Endometrial microvascular endothelial cells (primary cell): ENCODE results near the gene TTYH3. TPM values are rescaled to one million over a fixed set of nuclear protein-coding genes. Genes with fewer than 3 reads are reported as not detected.
"Not testable (repeated sequence)": the region's sequence is repeated elsewhere in the genome, so short reads cannot be mapped to it uniquely, and the experiment has no call there.

ENCODE experiments used
- in situ Hi-C: cut with HindIII; loops from 2 replicates; pipeline ENCODE4 v1.10.0; 2017; ENCODE audit warnings: low sequenced_read_pairs, low pct_unique_long_range_greater_than_20kb; ENCODE audit errors: inconsistent ontology term
- total RNA-seq: library from RNA; depleted of rRNA; stranded (reverse); fragments of >200 nt; gene quantifications from one replicate; pipeline ENCODE4 v1.2.3, GENCODE V29; 2015; ENCODE audit errors: inconsistent ontology term

The TTYH3 gene
- total RNA-seq, 1 donor from 2014 or later, result 98.6 TPM

- in situ Hi-C loops, result not testable (repeated sequence)
These were observed 44.8 kb downstream of the TTYH3 start for GRCh38 chr7:2676576-2676975.

DNA sequence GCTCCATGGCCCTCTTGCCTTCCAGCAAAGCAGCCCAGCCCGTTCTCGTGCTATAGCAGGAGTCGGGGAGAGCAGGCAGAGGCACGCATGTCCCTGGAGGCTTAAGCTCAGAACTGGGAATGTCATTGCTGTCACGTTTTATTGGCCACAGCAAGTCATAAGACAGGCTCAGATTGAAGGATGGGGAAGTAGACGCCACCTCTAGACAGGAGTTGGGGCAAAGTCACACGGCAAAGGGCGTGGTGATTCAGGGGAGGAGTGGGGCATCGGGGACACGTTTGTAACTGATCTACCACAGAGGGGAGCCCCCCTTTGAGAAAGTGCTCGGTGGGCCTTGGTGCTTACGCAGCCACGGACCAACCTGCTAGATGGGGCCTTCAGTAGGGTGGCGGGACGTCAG lies 46.7 kb downstream of the TTYH3 start:
- in situ Hi-C loops, result not testable (repeated sequence)

DNA sequence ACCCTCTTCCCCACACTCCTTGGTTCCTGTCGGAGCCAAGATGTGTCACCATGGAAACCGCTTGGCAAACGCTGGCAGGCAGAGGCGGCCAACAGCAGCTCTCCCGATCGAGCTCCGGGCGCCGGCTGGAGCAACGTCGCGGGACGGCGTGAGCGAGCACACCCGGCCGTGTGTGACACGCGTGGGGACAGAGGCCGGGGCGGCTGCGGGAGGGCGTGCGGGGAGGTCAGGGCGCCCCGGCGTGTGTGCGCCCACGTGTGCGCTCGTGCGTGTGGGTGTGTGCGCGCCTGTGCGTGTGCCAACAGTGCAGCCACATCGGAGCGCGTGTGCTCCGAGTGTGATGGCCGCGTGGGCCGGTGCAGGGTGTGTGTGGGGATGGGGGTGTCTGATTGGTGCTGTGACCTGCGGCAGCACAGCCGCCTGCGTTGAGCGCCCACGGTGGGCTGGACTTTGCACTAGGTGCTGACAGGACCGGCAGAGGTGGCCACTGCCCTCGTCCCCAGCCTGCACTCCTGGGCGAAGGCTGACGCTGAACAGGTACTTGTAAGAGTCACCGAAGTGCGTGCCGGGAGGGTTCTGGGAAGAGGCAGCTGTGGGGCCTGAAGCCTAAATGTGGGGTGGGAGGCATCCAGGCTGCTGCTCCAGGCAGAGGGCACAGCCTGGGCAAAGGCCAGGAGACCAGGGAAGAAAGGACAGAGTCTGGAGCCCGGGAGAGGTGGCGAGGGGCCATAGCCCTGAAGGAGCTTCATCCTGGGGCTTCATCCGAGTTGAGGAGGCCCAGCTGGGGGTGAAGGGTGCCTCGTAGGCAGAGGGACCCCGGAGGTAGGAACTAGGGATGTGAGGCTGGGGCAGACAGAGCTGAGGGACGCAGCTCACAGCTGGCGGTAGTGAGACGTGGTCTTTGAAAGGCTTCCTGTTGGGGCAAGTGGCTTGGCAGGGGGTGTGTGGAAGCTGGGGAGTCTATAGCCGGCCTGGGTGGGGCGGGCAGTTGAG lies 47.6 kb downstream of the TTYH3 start:
- in situ Hi-C loops, result not testable (repeated sequence)

DNA sequence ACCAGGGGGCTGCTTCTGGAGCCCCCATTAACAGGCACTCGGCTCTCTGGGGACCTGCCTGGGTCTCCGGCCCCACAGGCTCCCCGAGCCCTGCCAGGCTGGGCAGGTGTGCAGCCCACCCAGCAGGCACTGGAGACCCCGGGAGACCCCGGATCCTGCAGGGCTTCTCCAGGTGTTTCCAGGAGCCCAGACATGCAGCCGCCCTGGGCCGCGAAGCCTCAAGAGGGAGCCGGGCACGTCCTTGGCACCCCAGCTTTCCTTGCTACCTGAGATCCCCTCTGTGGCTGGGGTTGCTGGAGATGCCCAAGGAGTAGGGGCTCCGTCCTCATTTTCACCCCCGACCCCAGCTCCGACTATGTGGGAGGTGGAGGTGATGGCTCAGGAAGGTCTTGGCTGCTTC lies 48.5 kb downstream of the TTYH3 start:
- in situ Hi-C loops, result no loop called here

DNA sequence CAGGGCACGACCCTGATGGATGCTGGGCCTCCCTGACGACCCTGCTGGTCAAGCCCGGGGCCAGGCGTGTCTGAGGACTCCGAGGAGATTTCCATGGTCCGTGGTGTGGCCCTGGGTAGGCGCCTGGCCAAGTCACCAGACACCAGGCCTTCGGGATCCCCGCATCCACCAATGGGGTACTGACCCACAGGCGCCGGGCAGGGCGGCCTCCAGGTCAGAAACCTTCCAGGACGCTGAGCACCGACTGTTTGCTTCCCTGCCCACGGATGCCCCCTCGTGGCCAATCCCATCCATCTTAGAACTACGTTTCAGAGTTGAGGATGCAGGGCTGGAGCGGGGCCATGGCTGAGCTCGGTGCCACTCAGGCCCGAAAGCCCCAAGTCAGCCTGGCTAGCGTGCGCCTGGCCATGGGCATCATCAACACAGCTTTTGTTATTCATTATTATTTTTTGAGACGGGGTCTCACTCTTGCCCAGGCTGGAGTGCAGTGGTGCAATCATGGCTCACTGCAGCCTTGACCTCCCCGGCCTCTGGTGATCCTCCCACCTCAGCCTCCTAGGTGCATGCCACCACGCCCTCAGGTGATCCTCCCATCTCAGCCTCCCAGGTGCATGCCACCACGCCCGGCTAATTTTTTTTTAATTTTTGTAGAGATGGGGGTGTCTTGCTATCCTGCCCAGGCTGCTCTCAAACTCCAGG lies 49.2 kb downstream of the TTYH3 start:
- in situ Hi-C loops, result no loop called here

- in situ Hi-C loops, result no loop called here
These were observed 50.4 kb downstream of the TTYH3 start for GRCh38 chr7:2681929-2682799.

DNA sequence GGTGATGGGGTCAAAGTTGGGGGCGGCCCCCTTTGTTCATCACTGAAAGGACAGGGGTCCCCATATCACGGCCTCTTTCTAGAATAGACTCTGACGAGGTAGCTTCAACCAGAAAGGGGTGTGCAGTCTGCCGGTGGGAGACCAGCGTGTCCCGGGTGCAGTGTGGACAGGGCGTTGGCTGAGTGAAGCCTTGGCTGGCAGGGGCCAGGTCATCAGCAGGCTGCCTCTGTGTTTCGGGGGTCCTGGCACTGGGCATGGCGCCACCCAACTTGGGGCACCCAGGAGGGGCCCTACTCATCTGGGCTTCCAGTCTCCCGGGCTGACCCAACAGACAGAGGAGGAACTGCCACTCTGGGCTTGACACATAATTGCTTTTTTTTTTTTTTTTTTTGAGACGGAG lies 52.7 kb downstream of the TTYH3 start:
- in situ Hi-C loops, result no loop called here

DNA sequence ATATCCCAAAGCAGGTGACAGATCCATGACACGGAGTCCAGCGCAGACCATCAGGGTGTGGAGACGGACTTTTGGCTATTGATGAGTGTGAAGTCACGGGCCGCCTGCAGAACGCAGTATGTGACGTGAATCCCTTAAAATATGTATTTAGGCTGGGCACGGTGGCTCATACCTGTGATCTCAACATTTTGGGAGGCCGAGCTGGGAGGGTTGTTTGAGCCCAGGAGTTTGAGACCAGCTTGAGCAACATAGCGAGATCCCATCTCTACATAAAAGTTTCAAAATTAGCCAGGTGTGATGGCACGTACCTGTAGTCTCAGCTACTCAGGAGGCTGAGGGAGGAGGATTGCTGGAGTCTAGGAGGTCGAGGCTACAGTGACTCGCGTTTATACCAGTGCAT lies 54.3 kb downstream of the TTYH3 start:
- in situ Hi-C loops, result no loop called here

- in situ Hi-C loops, result no loop called here
These were observed 55.6 kb downstream of the TTYH3 start for GRCh38 chr7:2687338-2687869.

GRCh38 chr7:2687881-2688318 lies 56.1 kb downstream of the TTYH3 start, which contains the start of gene AMZ1:
Gene AMZ1 (plus strand): TSS chr7:2688202. CDS start chr7:2700452, 12,250 bp downstream.
- in situ Hi-C loops, result no loop called here

DNA sequence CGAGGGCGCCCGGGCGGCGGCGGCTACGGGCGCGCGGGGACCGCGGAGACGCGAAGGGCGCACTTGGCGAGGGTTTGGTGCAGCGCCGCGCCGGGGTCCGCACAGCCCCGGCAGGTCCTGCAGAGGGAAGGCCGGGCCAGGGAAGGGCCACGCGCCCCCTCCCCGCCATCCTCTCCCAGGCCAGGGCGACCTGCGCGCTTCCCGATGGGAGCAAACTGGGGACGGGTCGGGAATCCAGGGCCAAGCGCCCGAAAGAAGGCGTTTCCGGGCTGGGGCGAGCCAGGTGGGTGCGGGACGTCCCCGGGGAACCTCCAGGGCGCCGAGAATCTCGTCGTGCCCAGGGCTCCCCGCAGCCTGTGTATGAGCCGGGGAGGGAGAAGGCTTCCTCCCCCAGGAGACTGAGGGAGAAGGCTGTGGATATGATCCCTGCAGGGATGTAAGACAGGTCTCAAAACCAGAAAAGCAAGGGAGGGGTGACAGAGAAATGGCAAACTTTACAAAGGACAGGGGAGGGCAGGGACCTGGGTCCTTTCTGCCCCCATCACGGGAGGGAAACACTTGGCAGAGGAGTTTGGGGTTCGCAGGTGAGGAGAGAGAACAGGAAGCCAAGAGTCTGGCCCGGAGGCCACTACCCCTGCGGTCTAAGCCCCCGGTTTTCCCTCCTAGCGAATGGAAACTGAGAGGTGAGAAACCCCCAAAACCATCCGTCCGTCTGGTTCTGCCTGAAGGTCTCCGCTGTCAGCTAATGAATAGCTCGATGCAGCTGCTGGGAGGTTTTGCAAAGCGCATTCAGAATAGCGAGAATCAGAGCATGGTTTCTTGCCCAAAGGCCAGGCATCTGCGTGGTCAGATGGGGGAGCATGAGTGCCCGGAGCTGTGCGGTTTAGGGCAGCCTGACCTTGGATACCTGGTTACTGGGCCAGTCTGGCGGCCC lies 56.9 kb downstream of the TTYH3 start:
- in situ Hi-C loops, result no loop called here

GRCh38 chr7:2689343-2689847 lies 57.6 kb downstream of the TTYH3 start:
- in situ Hi-C loops, result no loop called here

- in situ Hi-C loops, result no loop called here
These were observed 58.3 kb downstream of the TTYH3 start for GRCh38 chr7:2689951-2690705.

DNA sequence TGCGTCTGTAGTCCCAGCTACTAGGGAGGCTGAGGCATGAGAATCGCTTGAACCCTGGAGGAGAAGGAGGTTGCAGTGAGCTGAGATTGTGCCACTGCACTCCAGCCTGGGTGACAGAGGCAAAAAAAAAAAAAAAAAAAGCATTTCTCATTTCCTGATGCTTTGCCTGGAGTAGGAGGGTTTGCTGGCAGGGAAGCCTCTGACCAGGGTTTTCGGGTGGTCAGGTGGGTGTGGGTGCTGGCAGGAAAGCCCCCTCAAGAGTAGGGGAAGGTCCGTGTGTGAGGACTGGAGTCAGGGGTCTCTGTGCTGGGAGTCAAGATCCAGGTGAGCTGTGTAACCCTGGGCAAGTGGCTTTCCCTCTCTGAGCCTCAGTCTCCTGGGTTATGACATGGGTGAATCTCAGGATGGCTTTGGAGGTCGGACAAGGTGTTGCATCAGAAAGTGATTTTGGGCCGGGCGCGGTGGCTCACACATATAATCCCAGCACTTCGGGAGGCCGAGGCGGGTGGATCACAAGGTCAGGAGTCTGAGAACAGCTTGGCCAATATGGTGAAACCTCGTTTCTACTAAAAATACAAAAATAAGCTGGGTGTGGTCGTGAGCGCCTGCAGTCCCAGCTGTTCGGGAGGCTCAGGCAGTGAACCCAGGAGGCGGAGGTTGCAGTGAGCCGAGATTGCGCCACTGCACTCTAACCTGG lies 59.4 kb downstream of the TTYH3 start:
- in situ Hi-C loops, result no loop called here

DNA sequence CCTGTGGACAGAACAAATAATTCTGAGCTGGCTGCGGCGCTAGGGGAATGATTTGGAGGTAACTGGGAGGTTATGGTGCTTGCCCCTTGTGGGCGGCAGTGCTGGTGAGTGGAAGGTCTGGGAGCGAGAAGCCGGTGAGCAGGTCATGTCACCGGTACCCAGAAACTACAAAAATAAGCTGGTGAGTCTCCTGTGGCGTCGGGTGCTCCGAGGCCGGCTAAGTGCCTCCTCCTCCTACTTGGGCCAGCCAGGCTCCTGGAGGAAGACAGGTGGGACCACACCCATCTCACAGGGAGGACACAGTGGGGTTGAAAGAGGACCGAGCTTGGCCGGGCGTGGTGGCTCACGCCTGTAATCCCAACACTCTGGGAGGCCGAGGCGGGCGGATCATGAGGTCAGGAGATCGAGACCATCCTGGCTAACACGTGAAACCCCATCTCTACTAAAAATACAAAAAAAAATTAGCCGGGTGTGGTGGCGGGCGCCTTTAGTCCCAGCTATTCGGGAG lies 60.2 kb downstream of the TTYH3 start:
- in situ Hi-C loops, result not testable (repeated sequence)

DNA sequence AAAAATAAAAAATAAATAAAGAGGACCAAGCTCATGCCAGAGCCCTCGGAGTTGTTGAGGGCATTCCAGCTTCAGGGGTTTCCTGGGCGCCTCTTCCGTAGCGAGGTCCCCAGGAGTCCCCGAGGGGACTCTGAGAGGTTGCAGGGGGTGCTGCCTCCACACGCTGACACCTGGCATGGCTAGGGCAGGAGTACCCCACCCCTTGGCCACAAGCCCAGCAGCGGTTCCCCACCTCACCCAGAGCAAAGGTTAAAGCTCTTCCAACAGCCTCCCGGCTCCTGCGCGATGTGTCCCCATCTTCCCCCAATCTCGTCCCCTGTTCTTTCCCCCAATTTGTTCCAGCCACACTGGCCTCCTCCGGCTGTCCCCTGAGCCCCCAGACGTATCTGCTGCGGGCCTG lies 60.8 kb downstream of the TTYH3 start:
- in situ Hi-C loops, result no loop called here
